WI38 (cell line): ENCODE measurements around the gene APOBEC3G.
"Not testable (repeated sequence)": the region's sequence is repeated elsewhere in the genome, so short reads cannot be mapped to it uniquely, and the experiment has no call there.

Experiments
- H3K4me3 ChIP-seq: 2 replicates; pipeline ENCODE4 v1.5.1; 2011; ENCODE audit warnings: low read depth, mild to moderate bottlenecking, control low read depth, low read length
- TF ChIP-seq, protein P1 (sequence below): IDR thresholded peaks from 2 replicates; pipeline ENCODE4 v1.5.1; 2012; ENCODE audit warnings: low read depth, mild to moderate bottlenecking, control low read depth, low read length

Gene APOBEC3G

DNA sequence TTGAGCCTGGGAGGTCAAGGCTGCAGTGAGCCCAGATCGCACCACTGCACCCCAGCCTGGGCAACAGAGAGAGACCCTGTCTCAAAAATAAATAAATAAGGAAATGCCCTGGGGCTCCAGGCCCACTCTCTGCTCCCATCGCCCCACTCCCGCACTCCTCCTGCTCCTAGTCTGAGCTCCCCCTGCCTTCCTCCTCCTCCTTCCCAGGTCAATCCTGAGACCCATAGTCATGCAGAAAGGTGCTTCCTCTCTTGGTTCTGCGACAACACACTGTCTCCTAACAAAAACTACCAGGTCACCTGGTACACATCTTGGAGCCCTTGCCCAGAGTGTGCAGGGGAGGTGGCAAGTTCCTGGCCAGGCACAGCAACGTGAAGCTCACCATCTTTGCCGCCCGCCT, 6.9 kb upstream of the APOBEC3G start:
- no peak overlapping the region for H3K4me3 ChIP-seq
- TF ChIP-seq, protein P1, sequence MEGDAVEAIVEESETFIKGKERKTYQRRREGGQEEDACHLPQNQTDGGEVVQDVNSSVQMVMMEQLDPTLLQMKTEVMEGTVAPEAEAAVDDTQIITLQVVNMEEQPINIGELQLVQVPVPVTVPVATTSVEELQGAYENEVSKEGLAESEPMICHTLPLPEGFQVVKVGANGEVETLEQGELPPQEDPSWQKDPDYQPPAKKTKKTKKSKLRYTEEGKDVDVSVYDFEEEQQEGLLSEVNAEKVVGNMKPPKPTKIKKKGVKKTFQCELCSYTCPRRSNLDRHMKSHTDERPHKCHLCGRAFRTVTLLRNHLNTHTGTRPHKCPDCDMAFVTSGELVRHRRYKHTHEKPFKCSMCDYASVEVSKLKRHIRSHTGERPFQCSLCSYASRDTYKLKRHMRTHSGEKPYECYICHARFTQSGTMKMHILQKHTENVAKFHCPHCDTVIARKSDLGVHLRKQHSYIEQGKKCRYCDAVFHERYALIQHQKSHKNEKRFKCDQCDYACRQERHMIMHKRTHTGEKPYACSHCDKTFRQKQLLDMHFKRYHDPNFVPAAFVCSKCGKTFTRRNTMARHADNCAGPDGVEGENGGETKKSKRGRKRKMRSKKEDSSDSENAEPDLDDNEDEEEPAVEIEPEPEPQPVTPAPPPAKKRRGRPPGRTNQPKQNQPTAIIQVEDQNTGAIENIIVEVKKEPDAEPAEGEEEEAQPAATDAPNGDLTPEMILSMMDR = no peak

DNA sequence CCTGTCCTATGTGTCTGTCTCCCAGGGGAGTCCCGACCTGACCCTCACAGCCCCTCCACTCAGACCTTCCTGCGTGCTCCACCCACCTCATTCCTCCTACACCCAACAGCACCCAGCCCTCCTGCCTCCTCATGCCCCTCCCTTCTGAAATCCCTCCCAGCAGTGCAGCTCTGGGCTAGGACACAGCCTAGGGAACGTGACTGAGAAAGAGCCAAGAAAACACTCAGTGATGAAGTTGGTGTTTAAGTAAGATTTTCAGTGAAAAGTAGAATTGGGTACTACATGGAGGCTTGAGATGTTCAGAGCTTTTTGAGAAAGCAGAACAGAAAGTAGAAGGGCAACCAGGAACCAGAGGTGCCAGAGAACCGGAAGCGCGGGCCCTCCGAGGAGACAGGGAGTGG, 4.5 kb upstream of the APOBEC3G start:
- not testable (repeated sequence) for H3K4me3 ChIP-seq

- H3K4me3 ChIP-seq = no peak overlapping the region
- TF ChIP-seq, protein P1 = no peak
Measured at GRCh38 chr22:39073981-39074380, 3.1 kb upstream of the APOBEC3G start.

- H3K4me3 ChIP-seq = not testable (repeated sequence)
Measured at GRCh38 chr22:39076155-39077025, 685 bp upstream of the APOBEC3G start.

GRCh38 chr22:39077912-39078311, 837 bp downstream of the APOBEC3G start:
- H3K4me3 ChIP-seq = peak overlapping the region; percentile 59

DNA sequence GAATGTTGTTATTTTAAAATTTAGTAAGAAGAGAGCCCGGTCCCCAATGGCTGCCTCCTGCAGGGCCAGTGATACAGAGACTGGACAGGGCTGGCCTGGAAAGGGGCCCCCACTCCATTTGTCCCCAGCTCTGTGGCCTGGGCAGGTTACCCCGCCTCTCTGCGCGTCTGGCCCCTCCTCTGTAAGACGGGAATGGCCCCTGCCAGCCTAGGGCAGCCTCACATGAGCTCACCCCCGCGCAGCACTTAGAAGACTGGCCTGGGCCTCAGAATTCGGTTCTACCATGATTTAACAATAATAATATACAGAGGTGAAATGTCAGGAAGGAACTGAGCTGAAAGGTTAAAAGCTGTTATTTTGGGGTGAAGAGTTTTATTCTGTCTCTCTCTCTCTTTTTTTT, 1.3 kb downstream of the APOBEC3G start:
- no peak overlapping the region for H3K4me3 ChIP-seq
- TF ChIP-seq, protein P1 = no peak

GRCh38 chr22:39079054-39079637, 2.1 kb downstream of the APOBEC3G start:
- H3K4me3 ChIP-seq = not testable (repeated sequence)

- TF ChIP-seq, protein P1 = no peak
- H3K4me3 ChIP-seq = no peak overlapping the region
Measured at GRCh38 chr22:39080052-39080762, 3.1 kb downstream of the APOBEC3G start.

DNA sequence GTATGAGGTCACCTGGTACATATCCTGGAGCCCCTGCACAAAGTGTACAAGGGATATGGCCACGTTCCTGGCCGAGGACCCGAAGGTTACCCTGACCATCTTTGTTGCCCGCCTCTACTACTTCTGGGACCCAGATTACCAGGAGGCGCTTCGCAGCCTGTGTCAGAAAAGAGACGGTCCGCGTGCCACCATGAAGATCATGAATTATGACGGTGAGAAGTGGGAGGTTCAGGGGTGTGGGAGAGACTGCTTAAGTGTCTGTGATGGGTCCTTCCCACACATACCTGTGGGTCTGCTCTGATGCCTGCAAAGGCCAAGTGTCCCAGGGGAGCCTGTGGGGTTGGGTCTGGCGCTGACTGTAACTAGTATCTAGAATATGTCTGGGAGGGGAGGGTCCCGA, 3.9 kb downstream of the APOBEC3G start:
- TF ChIP-seq, protein P1 = no peak
- H3K4me3 ChIP-seq = no peak overlapping the region
